GM23248 (cell line): ENCODE results near the gene TRPV4. TPM values are rescaled to one million over a fixed set of nuclear protein-coding genes. Genes with fewer than 3 reads are reported as not detected.

ENCODE experiments used
- DNase-seq: peaks from one replicate; pipeline ENCODE4 v3.0.0-alpha.2; 2015
- H2AFZ ChIP-seq: fragments of 200-600 bp; sonication (generic); 2 replicates; pipeline ENCODE4 v1.6.1; 2016; ENCODE audit warnings: antibody characterized with exemption
- H3F3A ChIP-seq: fragments of 200-600 bp; sonication (generic); 2 replicates; pipeline ENCODE4 v1.6.1; 2016; ENCODE audit warnings: mild to moderate bottlenecking, antibody characterized with exemption, mixed run types; ENCODE audit not compliant: insufficient read depth
- H3K27ac ChIP-seq: fragments of 200-600 bp; sonication (generic); 2 replicates; pipeline ENCODE4 v1.5.1; 2016; ENCODE audit warnings: mild to moderate bottlenecking
- H3K27me3 ChIP-seq: fragments of 200-600 bp; sonication (generic); replicated peaks from 2 replicates; pipeline ENCODE4 v1.6.1; 2016; ENCODE audit warnings: mild to moderate bottlenecking; ENCODE audit not compliant: insufficient read depth
- H3K36me3 ChIP-seq: fragments of 200-600 bp; sonication (generic); 2 replicates; pipeline ENCODE4 v1.6.1; 2016; ENCODE audit warnings: low read depth, mild to moderate bottlenecking
- H3K4me1 ChIP-seq: fragments of 200-600 bp; sonication (generic); 2 replicates; pipeline ENCODE4 v1.6.1; 2016; ENCODE audit warnings: mild to moderate bottlenecking; ENCODE audit not compliant: insufficient read depth
- H3K4me2 ChIP-seq: fragments of 200-600 bp; sonication (generic); one replicate; pipeline ENCODE4 v1.6.1; 2016; ENCODE audit warnings: mild to moderate bottlenecking; ENCODE audit not compliant: unreplicated experiment
- H3K4me3 ChIP-seq: fragments of 200-600 bp; sonication (generic); 2 replicates; pipeline ENCODE4 v1.5.1; 2016; ENCODE audit warnings: mild to moderate bottlenecking
- H3K79me2 ChIP-seq: fragments of 200-600 bp; sonication (generic); 2 replicates; pipeline ENCODE4 v1.6.1; 2016; ENCODE audit warnings: mild to moderate bottlenecking; ENCODE audit not compliant: insufficient read depth
- H3K9ac ChIP-seq: fragments of 200-600 bp; sonication (generic); 2 replicates; pipeline ENCODE4 v1.6.1; 2016; ENCODE audit warnings: mild to moderate bottlenecking
- H3K9me2 ChIP-seq: fragments of 200-600 bp; sonication (generic); 2 replicates; pipeline ENCODE4 v1.6.1; 2016; ENCODE audit warnings: mixed run types, mild to moderate bottlenecking, moderate library complexity; ENCODE audit not compliant: insufficient read depth
- H3K9me3 ChIP-seq: fragments of 200-600 bp; sonication (generic); one replicate; pipeline ENCODE4 v1.6.1; 2017; ENCODE audit warnings: low read depth
- H4K20me1 ChIP-seq: fragments of 200-600 bp; sonication (generic); 2 replicates; pipeline ENCODE4 v1.6.0; 2016; ENCODE audit not compliant: insufficient read depth
- EZH2 ChIP-seq: fragments of 200-600 bp; sonication (generic); IDR thresholded peaks from 2 replicates; pipeline ENCODE4 v1.6.1; 2018; ENCODE audit warnings: antibody characterized with exemption, mild to moderate bottlenecking; ENCODE audit not compliant: insufficient read depth, poor library complexity, severe bottlenecking
- EZH2phosphoT487 ChIP-seq: fragments of 200-600 bp; sonication (generic); IDR thresholded peaks from 2 replicates; pipeline ENCODE4 v1.6.1; 2018; ENCODE audit warnings: antibody characterized with exemption, moderate library complexity, mild to moderate bottlenecking, low read depth; ENCODE audit not compliant: insufficient read depth
- WGBS, 2 experiments: methylation state at CpG; one replicate each; pipeline ENCODE4 v1.1.6; 2015 to 2017; ENCODE audit warnings: low lambda C conversion rate in 2 of 2, low coverage in 1 of 2; ENCODE audit errors: missing lambda C conversion rate in 2 of 2; 5-methylcytosine and 5-hydroxymethylcytosine counted together
- in situ Hi-C: fragments of 300-500 bp; cut with MboI; formaldehyde crosslinking; loops from 2 replicates; pipeline ENCODE4 v1.15.0; 2020
- polyA plus RNA-seq: library from polyadenylated mRNA; unstranded; fragments of >200 nt; fragmentation: Nextera tagmentation; extraction: Ambion mirVana; gene quantifications from 2 replicates; pipeline ENCODE4 v1.2.1, GENCODE V29; 2016
- total RNA-seq: library from RNA; depleted of rRNA; stranded (reverse); fragments of >200 nt; shearing (Covaris generic); gene quantifications from 2 replicates; pipeline ENCODE4 v1.2.3, GENCODE V29; 2014

The TRPV4 gene
- total and polyA plus RNA-seq, 2 experiments from 2014 or later, result 0.65 to 2.6 TPM

DNA sequence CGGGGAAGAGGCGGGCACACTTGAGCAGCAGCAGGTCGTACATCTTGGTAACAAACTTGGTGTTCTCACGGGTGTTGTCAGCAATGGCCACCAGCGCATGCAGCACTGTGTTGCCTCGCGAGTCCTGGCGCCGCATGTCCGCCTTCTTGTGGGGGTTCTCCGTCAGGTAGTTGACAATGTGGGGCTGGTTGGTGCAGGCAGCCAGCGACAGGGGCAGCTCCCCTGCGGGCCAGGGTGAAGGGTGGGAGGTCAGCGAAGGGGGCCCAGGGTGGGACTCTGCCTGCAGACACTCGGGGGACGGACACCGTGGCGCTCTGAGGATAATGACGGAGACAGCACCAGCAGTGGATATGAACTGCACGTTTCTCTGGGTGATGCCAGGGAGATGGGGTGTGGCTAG lies 34.5 kb downstream of the TRPV4 start:
- Histone ChIP-seq H3K4me2 (no peak overlapping the region), H3K9me2 (no peaks in the 10 kb centered on the region), H3K4me3 (no peak overlapping the region), H2AFZ (no peak overlapping the region), H3K4me1 (peaks cover 5% of the 10 kb centered on the region; the same call in 1 of the 2 replicates), H4K20me1 (no peaks in the 10 kb centered on the region), H3K36me3 (no peaks in the 10 kb centered on the region), H3K79me2 (no peaks in the 10 kb centered on the region), H3K9ac (no peak overlapping the region), H3K9me3 (no peaks in the 10 kb centered on the region), H3K27ac (no peak overlapping the region), H3F3A (peaks cover 10% of the 10 kb centered on the region; the same call in 1 of the 2 replicates), H3K27me3 (no peaks in the 10 kb centered on the region)
- in situ Hi-C loops, result no loop called here
- no peak for DNase-seq
- 83 to 90% methylated on average over 12 to 20 of the region's 20 CpGs for WGBS, 2 experiments
- TF ChIP-seq EZH2 (no peak), EZH2phosphoT487 (no peak)

DNA sequence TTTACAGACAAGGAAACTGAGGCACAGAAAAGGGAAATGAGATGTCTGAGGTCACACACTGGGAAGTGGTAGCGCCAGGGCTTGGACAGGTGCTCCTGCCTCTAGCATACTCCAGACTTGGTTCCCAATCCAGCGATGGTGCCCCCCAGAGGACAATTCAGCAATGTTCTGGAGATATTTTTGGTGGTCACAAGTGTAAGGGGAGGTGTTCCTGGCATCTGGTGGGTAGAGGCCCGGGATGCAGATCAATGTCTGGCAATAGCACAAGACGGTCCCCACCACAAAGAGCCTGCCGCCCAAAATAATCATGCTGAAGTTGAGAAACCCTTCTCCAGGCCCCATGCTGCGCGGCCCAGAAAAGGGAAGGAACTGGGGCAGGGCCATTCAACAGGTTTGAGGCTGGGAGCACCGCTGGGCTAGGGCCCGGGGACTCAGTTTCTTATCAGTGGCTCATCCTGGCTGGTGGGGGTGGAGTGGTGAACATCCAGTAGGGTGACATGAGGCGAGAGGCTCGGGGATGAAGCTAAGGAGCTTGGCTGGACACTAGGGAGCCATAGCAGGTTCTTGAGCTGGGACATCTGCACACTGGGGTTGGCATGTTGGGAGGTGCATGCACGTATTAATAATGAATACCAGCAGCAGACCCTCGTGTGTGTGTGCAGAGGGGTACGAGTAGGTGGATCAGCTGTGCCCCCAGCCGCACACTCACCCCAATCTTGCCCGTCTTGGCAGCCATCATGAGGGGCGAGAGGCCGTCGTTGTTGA lies 35.1 kb downstream of the TRPV4 start:
- 81 to 86% methylated on average over 19 of the region's 19 CpGs for WGBS, 2 experiments
- no peak for DNase-seq
- Histone ChIP-seq H3K4me2 (no peak overlapping the region), H3F3A (peaks cover 10% of the 10 kb centered on the region; the same call in 1 of the 2 replicates), H3K9me2 (no peaks in the 10 kb centered on the region), H3K9me3 (no peaks in the 10 kb centered on the region), H3K9ac (no peak overlapping the region), H3K4me1 (peaks cover 5% of the 10 kb centered on the region; the same call in 1 of the 2 replicates), H2AFZ (no peak overlapping the region), H3K79me2 (no peaks in the 10 kb centered on the region), H3K36me3 (no peaks in the 10 kb centered on the region), H3K27ac (no peak overlapping the region), H3K27me3 (no peaks in the 10 kb centered on the region), H4K20me1 (no peaks in the 10 kb centered on the region), H3K4me3 (no peak overlapping the region)
- in situ Hi-C loops, result no loop called here
- no peak for TF ChIP-seq EZH2phosphoT487
- TF ChIP-seq EZH2, result no peak

DNA sequence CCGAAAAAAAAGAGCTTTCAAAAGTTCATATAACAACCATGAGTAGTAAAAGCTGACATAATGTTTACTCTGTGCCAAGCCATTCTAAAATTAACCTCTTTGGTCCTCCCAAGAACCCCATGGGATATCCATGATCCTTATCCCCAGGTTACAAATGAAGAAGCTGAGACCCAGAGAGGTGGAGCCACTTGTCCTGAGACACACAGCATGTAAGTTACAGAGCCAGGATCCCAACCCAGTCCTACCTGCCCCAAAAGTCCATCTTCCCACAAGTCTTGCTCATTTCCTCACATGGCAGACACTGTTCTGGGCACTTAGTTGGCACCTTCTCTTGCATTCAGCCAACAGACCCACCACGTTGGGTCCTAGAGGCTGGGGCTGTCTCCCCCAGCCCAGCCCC lies 37.1 kb downstream of the TRPV4 start:
- Histone ChIP-seq H3K4me2 (no peak overlapping the region), H3K4me3 (no peak overlapping the region), H3K4me1 (peaks cover 5% of the 10 kb centered on the region; the same call in 1 of the 2 replicates), H3K9me3 (no peaks in the 10 kb centered on the region), H3K79me2 (no peaks in the 10 kb centered on the region), H3F3A (peaks cover 10% of the 10 kb centered on the region; the same call in 1 of the 2 replicates), H2AFZ (no peak overlapping the region), H3K27me3 (no peaks in the 10 kb centered on the region), H3K9ac (no peak overlapping the region), H4K20me1 (no peaks in the 10 kb centered on the region), H3K9me2 (no peaks in the 10 kb centered on the region), H3K36me3 (no peaks in the 10 kb centered on the region), H3K27ac (no peak overlapping the region)
- TF ChIP-seq EZH2 (no peak), EZH2phosphoT487 (no peak)
- 73 to 82% methylated on average over 2 of the region's 2 CpGs for WGBS, 2 experiments
- DNase-seq, result no peak
- in situ Hi-C loops, result no loop called here

DNA sequence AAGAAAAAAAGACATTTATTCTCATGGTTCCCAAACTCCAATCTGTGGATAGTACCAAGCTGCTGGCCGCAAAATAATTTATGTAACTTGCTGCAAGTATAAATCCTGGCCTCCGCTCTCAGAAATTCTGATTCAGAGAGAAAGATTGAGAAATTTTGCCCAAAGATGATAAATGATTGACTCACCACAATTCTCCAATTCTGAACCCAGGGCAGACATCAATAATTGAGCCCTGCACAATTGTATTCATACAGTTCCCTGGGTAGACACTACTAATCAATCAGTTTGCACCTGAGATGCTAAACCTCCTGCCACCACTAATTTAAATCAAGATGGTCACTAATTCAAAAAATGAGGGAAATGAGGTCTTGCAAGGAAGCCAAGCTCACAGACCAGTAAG lies 38.2 kb downstream of the TRPV4 start:
- WGBS, 2 experiments, result 39 to 41% methylated on average over 2 of the region's 2 CpGs
- Histone ChIP-seq H3K79me2 (no peaks in the 10 kb centered on the region), H2AFZ (no peak overlapping the region), H3K27ac (no peak overlapping the region), H3K36me3 (no peaks in the 10 kb centered on the region), H3K9ac (no peak overlapping the region), H3K9me2 (no peaks in the 10 kb centered on the region), H3K27me3 (no peaks in the 10 kb centered on the region), H3K4me2 (no peak overlapping the region), H3F3A (peaks cover 10% of the 10 kb centered on the region; the same call in 1 of the 2 replicates), H4K20me1 (no peaks in the 10 kb centered on the region), H3K4me1 (peaks cover 5% of the 10 kb centered on the region; the same call in 1 of the 2 replicates), H3K4me3 (no peak overlapping the region), H3K9me3 (no peaks in the 10 kb centered on the region)
- peak; percentile 86 for DNase-seq
- no peak for TF ChIP-seq EZH2phosphoT487
- no peak for TF ChIP-seq EZH2
- in situ Hi-C loops, result no loop called here
